Hepatocyte (in vitro differentiated cells): ENCODE measurements around the gene COL4A2.

Experiments
- CTCF ChIP-seq: fragments of 200-600 bp; sonication (generic); IDR thresholded peaks from 2 replicates; pipeline ENCODE4 v1.5.1; 2016; ENCODE audit warnings: antibody characterized with exemption, mild to moderate bottlenecking; ENCODE audit not compliant: poor library complexity
- EZH2 ChIP-seq: fragments of 200-600 bp; sonication (generic); IDR thresholded peaks from 2 replicates; pipeline ENCODE4 v1.6.1; 2016; ENCODE audit warnings: antibody characterized with exemption, mild to moderate bottlenecking, borderline replicate concordance

DNA sequence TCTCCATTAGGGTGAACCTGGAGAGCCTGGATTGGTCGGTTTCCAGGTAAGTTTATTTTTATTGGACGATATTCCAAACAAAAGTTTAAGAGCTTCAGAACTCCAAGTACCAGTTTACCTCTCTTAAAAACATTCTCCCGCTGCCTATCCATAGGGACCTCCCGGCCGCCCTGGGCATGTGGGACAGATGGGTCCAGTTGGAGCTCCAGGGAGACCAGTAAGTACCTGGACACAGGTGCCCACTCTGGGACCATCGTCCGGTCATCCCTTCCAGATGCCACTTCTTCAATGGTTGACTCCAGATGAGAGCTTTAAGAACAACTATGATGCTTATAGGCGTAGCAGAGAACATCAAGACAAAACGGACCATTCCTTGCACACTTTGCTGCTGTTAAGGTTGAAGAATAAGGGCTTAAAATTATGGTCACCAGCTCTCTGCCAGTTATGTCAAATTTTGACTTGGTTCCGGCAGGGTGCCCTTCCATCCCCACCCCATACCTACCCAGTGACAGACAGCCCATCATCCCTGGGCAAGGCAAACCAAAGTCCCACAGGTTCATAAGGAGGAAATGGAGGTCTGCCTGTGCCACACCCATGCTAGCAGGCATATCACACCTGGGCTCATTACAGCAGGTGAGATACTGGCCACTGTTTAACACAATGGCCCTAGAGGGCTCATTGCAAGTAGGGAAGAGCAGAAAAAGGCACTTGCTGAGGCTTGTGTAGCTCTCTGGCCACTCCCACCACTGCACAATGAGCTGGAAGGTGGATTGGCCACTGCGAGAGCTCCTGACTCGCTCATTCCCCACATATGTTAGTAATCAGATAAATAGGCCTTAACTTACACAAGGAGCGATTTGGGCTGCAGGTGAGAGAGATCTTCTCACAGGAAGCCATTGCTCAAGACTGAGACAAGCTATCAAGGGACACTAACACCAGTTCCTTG lies 123.6 kb downstream of the COL4A2 start:
- TF ChIP-seq CTCF (no peak), EZH2 (no peak)
